Measurements from ENCODE around the gene CDH23.

- TF ChIP-seq EZH2 (IDR thresholded peaks at IDR 0.05; ENCODE audit: borderline replicate concordance, control insufficient read depth, low read depth, low read length) (no peak), ZNF274 (IDR thresholded peaks at IDR 0.05; ENCODE audit: insufficient read depth, insufficient read length) (no peak), SMC3 (IDR thresholded peaks at IDR 0.05; ENCODE audit: borderline replicate concordance, low read length) (no peak)
These were observed 356.6 kb downstream of the CDH23 start for GRCh38 chr10:71753091-71753959.

Measured in GM12878 (cell line).